ENCODE results near the gene SAMD4A. TPM values are rescaled to one million over a fixed set of nuclear protein-coding genes. Genes with fewer than 3 reads are reported as not detected.

Gene SAMD4A
- total RNA-seq, 2 experiments from 2014 or later, result 0.06 to 1.0 TPM

DNA sequence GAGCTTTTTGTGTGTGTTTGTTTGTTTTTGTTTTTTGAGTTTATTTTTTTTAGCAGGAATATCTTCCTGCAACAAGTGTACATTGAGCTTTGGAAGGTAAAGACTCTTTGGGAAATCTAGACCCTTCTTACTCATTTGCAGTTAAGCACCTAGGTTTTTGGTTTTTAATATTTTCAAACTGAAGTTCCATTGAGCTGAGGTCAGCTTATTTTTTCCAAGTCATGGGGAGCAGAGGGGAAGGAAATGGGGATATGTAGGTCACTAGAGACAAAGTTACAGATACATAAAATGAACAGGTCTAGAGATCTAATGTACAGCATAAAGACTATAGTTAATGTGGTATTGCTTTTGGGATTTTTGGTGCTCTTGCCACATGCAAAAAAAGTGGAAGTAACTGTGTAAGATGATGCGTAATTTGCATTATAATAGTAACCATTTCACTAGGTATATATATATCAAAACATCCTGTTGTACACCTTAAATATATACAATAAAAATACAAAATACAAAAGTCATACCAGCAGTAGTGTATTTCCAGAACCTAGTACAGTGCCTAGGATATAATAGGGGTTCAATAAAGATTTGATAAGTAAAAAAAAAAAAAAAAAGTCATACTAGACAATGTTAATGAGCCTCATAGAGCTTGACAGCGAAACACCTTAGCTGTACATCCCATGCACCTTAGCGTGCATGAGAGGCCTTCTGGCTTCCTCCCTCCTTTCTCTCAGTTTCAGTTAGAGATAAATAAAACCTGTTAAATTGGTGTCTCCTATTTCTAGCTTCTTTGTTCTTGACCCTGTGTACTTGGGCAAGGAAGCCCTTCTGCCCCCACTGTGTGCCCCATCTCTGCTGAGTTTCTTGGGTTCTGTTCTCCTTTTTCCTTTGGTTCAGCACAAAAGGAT lies 34.6 kb upstream of the SAMD4A start:
- no peaks in the 10 kb centered on the region for H3K36me3 ChIP-seq (ENCODE audit: insufficient read depth, low read length)
- no peaks in the 10 kb centered on the region for H3K9me2 ChIP-seq (ENCODE audit: insufficient read depth, low read length)
- peak overlapping the region; percentile 37 for H3K4me3 ChIP-seq (ENCODE audit: low read depth, low read length, poor library complexity, severe bottlenecking)
- peak overlapping the region; percentile 64 for H3K27ac ChIP-seq (ENCODE audit: low read depth, low read length, poor library complexity, severe bottlenecking)
- POLR2A ChIA-PET, result interaction anchor here (0.6 to 1.7 kb wide), 15 partner anchors 17 to 1047 kb away, joined by 3 to 18 read pairs (median 3); partner anchors contain the start of gene CGRRF1
- DNase-seq (ENCODE audit: low spot score), result peak; percentile 63
- H4K20me1 ChIP-seq (ENCODE audit: insufficient read depth, low read length), result no peaks in the 10 kb centered on the region
- H3K4me1 ChIP-seq (ENCODE audit: insufficient read depth, low read length, poor library complexity, severe bottlenecking), result peaks cover 19% of the 10 kb centered on the region
- no peaks in the 10 kb centered on the region for H3K9me3 ChIP-seq (ENCODE audit: low read length)
- H2AFZ ChIP-seq (ENCODE audit: low read length), result peak overlapping the region; percentile 56
- no TSS peak for BruUV-seq (replicated peaks)
- peak overlapping the region; percentile 64 for H3K4me2 ChIP-seq (ENCODE audit: low read length)
- intact Hi-C loops (cut with micrococcal nuclease; ENCODE audit: unreplicated experiment), result no loop called here
- TF ChIP-seq EZH2phosphoT487 (IDR thresholded peaks at IDR 0.05; ENCODE audit: borderline replicate concordance, low read depth, low read length), result no peak
- TF ChIP-seq, protein P1, sequence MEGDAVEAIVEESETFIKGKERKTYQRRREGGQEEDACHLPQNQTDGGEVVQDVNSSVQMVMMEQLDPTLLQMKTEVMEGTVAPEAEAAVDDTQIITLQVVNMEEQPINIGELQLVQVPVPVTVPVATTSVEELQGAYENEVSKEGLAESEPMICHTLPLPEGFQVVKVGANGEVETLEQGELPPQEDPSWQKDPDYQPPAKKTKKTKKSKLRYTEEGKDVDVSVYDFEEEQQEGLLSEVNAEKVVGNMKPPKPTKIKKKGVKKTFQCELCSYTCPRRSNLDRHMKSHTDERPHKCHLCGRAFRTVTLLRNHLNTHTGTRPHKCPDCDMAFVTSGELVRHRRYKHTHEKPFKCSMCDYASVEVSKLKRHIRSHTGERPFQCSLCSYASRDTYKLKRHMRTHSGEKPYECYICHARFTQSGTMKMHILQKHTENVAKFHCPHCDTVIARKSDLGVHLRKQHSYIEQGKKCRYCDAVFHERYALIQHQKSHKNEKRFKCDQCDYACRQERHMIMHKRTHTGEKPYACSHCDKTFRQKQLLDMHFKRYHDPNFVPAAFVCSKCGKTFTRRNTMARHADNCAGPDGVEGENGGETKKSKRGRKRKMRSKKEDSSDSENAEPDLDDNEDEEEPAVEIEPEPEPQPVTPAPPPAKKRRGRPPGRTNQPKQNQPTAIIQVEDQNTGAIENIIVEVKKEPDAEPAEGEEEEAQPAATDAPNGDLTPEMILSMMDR (conservative IDR thresholded peaks at IDR 0.05; ENCODE audit: low read length), result no peak
- no peaks in the 10 kb centered on the region for H3K79me2 ChIP-seq (ENCODE audit: insufficient read depth, low read depth, low read length)
- CTCF ChIA-PET (ENCODE audit: unreplicated experiment), result no interaction called here

DNA sequence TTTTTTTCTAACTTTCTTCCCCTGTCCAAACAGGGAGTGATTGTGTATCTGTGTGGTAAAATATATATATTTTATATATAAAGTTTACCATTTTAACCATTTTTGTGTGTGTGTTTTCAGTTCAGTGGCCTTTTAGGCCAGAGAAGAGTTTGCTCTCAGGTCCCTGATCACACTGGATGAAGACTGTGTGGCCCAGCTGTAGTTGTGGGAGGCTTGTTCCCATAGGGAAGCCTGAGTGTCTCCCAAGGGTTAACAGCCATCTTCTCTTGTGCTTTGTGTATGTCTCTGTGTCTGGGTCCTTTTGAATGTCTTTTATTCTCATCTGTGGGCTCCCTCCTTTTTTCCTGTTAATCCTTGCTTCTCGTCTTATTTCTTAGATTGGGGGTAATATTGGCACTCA lies 33.8 kb upstream of the SAMD4A start:
- Histone ChIP-seq H2AFZ (ENCODE audit: low read length) (0 out of 2 replicates have a peak overlapping the region, but pooled peaks have one; percentile 49), H4K20me1 (ENCODE audit: insufficient read depth, low read length) (no peaks in the 10 kb centered on the region), H3K4me2 (ENCODE audit: low read length) (peak overlapping the region; percentile 64), H3K36me3 (ENCODE audit: insufficient read depth, low read length) (peaks cover 2% of the 10 kb centered on the region; the same call in 1 of the 2 replicates), H3K9me3 (ENCODE audit: low read length) (no peaks in the 10 kb centered on the region), H3K9me2 (ENCODE audit: insufficient read depth, low read length) (no peaks in the 10 kb centered on the region), H3K27ac (ENCODE audit: low read depth, low read length, poor library complexity, severe bottlenecking) (peak overlapping the region; percentile 64), H3K79me2 (ENCODE audit: insufficient read depth, low read depth, low read length) (no peaks in the 10 kb centered on the region), H3K4me3 (ENCODE audit: low read depth, low read length, poor library complexity, severe bottlenecking) (peak overlapping the region; percentile 37), H3K4me1 (ENCODE audit: insufficient read depth, low read length, poor library complexity, severe bottlenecking) (peaks cover 19% of the 10 kb centered on the region)
- ChIA-PET POLR2A (interaction anchor here (0.6 to 1.7 kb wide), 8 partner anchors 18 to 1046 kb away, joined by 3 to 18 read pairs (median 4); partner anchors contain the start of gene CGRRF1), CTCF (ENCODE audit: unreplicated experiment) (no interaction called here)
- intact Hi-C loops (cut with micrococcal nuclease; ENCODE audit: unreplicated experiment), result no loop called here
- no TSS peak for BruUV-seq (replicated peaks)
- DNase-seq (ENCODE audit: low spot score), result no peak
- no peak for TF ChIP-seq EZH2phosphoT487 (IDR thresholded peaks at IDR 0.05; ENCODE audit: borderline replicate concordance, low read depth, low read length)
- TF ChIP-seq, protein P1 (conservative IDR thresholded peaks at IDR 0.05; ENCODE audit: low read length), result no peak
